OCI-LY1 (cell line): ENCODE results near the gene HAUS1.

ENCODE experiments used
- H2AFZ ChIP-seq: fragments of 200-600 bp; sonication (generic), shearing (Covaris generic); 2 replicates; pipeline ENCODE4 v1.6.0; 2014; ENCODE audit warnings: antibody characterized with exemption, mild to moderate bottlenecking, low read length
- H3F3A ChIP-seq: fragments of 200-600 bp; sonication (generic), shearing (Covaris generic); 2 replicates; pipeline ENCODE4 v1.6.0; 2014; ENCODE audit warnings: mild to moderate bottlenecking, antibody characterized with exemption, low read length, moderate library complexity; ENCODE audit not compliant: insufficient read depth
- H3K27ac ChIP-seq: fragments of 200-600 bp; sonication (generic); 2 replicates; pipeline ENCODE4 v1.5.1; 2014; ENCODE audit warnings: low read length, mixed run types, mild to moderate bottlenecking, low read depth; ENCODE audit not compliant: poor library complexity, severe bottlenecking
- H3K27me3 ChIP-seq: fragments of 200-600 bp; sonication (generic); 2 replicates; pipeline ENCODE4 v1.6.0; 2014; ENCODE audit warnings: antibody characterized with exemption, mild to moderate bottlenecking, low read length, moderate library complexity; ENCODE audit not compliant: insufficient read depth
- H3K36me3 ChIP-seq: fragments of 200-600 bp; sonication (generic); 2 replicates; pipeline ENCODE4 v1.6.1; 2014; ENCODE audit warnings: mild to moderate bottlenecking, antibody characterized with exemption, low read length, moderate library complexity, mixed read lengths; ENCODE audit not compliant: insufficient read depth
- H3K4me1 ChIP-seq: fragments of 200-600 bp; sonication (generic); 2 replicates; pipeline ENCODE4 v1.5.1; 2014; ENCODE audit warnings: mild to moderate bottlenecking, low read length, moderate library complexity; ENCODE audit not compliant: insufficient read depth, severe bottlenecking
- H3K4me2 ChIP-seq: fragments of 200-600 bp; sonication (generic), shearing (Covaris generic); 2 replicates; pipeline ENCODE4 v1.6.1; 2014; ENCODE audit warnings: low read length
- H3K4me3 ChIP-seq: fragments of 200-600 bp; sonication (generic); 2 replicates; pipeline ENCODE4 v1.5.1; 2014; ENCODE audit warnings: low read length, low read depth, mild to moderate bottlenecking, mixed read lengths; ENCODE audit not compliant: poor library complexity, severe bottlenecking
- H3K79me2 ChIP-seq: fragments of 200-600 bp; shearing (Covaris generic); 2 replicates; pipeline ENCODE4 v1.6.1; 2016; ENCODE audit warnings: mixed run types, low read length, mixed read lengths; ENCODE audit not compliant: insufficient read depth
- H3K9ac ChIP-seq: fragments of 200-600 bp; sonication (generic), shearing (Covaris generic); 2 replicates; pipeline ENCODE4 v1.6.1; 2014; ENCODE audit warnings: mild to moderate bottlenecking, low read length, mixed read lengths
- H3K9me2 ChIP-seq: fragments of 200-600 bp; sonication (generic), shearing (Covaris generic); 2 replicates; pipeline ENCODE4 v1.6.1; 2014; ENCODE audit warnings: low read depth, mild to moderate bottlenecking, low read length, mixed read lengths
- H3K9me3 ChIP-seq: fragments of 200-600 bp; shearing (Covaris generic); 2 replicates; pipeline ENCODE4 v1.6.1; 2014; ENCODE audit warnings: low read length, mixed read lengths
- H4K20me1 ChIP-seq: fragments of 200-600 bp; sonication (generic), shearing (Covaris generic); 2 replicates; pipeline ENCODE4 v1.6.0; 2016; ENCODE audit warnings: mild to moderate bottlenecking, low read length; ENCODE audit not compliant: insufficient read depth
- CTCF ChIP-seq: fragments of 200-600 bp; sonication (generic), shearing (Covaris generic); IDR thresholded peaks from 2 replicates; pipeline ENCODE4 v1.5.1; 2017; ENCODE audit warnings: mild to moderate bottlenecking, antibody characterized with exemption, low read length, moderate library complexity, mixed read lengths
- EZH2 ChIP-seq: fragments of 200-600 bp; sonication (generic), shearing (Covaris generic); IDR thresholded peaks from 2 replicates; pipeline ENCODE4 v1.8.0; 2017; ENCODE audit warnings: borderline replicate concordance, mixed run types, mild to moderate bottlenecking, antibody characterized with exemption, low read length, moderate library complexity, mixed read lengths

The HAUS1 gene

GRCh38 chr18:46060359-46060841 is 43.8 kb upstream of the HAUS1 start:
- no peaks in the 10 kb centered on the region for H3K27me3 ChIP-seq
- H3F3A ChIP-seq, result no peaks in the 10 kb centered on the region
- no peaks in the 10 kb centered on the region for H3K9me3 ChIP-seq
- no peaks in the 10 kb centered on the region for H3K9me2 ChIP-seq
- no peaks in the 10 kb centered on the region for H3K79me2 ChIP-seq
- H3K4me2 ChIP-seq, result no peak overlapping the region
- H3K4me1 ChIP-seq, result no peaks in the 10 kb centered on the region
- H4K20me1 ChIP-seq, result no peaks in the 10 kb centered on the region
- no peak overlapping the region for H3K27ac ChIP-seq
- no peak overlapping the region for H2AFZ ChIP-seq
- no peaks in the 10 kb centered on the region for H3K36me3 ChIP-seq
- H3K9ac ChIP-seq, result no peak overlapping the region
- no peak overlapping the region for H3K4me3 ChIP-seq
- TF ChIP-seq CTCF (no peak), EZH2 (no peak)

DNA sequence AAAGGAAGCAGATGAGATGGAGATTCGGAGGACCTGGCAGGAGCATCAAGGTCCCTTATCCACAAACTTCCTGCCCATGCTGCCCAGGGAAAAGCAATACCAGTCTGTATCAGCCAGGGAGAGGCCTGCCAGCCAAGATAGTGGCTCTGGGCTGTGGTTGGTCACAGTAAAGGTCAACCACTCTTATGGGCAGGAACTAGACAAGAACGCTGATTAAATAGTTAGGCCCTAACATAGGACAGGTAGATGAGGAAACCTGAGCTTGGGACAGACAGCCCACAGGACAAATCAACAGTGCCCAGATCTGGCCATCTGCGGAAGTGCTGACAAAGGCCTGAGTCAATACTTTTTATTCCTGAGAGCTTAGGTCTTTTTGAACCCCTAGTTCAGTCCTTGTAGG is 42.8 kb upstream of the HAUS1 start:
- no peaks in the 10 kb centered on the region for H3K36me3 ChIP-seq

DNA sequence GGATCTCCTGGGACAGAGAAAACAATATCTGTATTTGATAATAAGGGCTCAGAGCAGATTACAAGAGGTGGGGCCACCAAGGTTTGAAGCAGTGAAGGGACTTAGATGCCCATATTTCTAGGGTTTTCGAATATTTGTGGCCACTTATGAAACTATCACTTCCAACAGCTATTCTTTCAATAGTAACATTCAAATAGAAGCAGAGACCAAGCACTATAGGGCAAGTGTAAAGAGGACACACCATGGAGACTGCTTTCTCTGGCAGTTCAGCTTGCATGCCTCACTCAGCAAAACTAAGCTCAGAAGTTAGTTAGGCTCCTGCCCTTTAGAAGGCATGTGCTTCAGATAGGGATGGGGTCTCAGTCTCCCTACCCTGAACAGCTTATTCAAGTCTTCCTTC is 42.4 kb upstream of the HAUS1 start:
- Histone ChIP-seq H3K4me1 (no peaks in the 10 kb centered on the region), H3K9me2 (no peaks in the 10 kb centered on the region), H3K9ac (no peak overlapping the region), H3K4me2 (no peak overlapping the region), H2AFZ (no peak overlapping the region), H3K9me3 (no peaks in the 10 kb centered on the region), H3F3A (no peaks in the 10 kb centered on the region), H3K4me3 (no peak overlapping the region), H4K20me1 (no peaks in the 10 kb centered on the region), H3K27me3 (no peaks in the 10 kb centered on the region), H3K27ac (no peak overlapping the region), H3K36me3 (no peaks in the 10 kb centered on the region), H3K79me2 (no peaks in the 10 kb centered on the region)
- TF ChIP-seq EZH2 (no peak), CTCF (no peak)

More for the DNA sequence above, 42.8 kb upstream of the HAUS1 start:
- no peaks in the 10 kb centered on the region for H3K9me3 ChIP-seq
- H3K27ac ChIP-seq, result no peak overlapping the region
- no peak overlapping the region for H2AFZ ChIP-seq
- no peaks in the 10 kb centered on the region for H3K4me1 ChIP-seq
- H3F3A ChIP-seq, result no peaks in the 10 kb centered on the region
- TF ChIP-seq EZH2, result no peak
- no peak for TF ChIP-seq CTCF
- H3K4me3 ChIP-seq, result no peak overlapping the region
- no peaks in the 10 kb centered on the region for H3K79me2 ChIP-seq
- no peaks in the 10 kb centered on the region for H3K9me2 ChIP-seq
- H3K9ac ChIP-seq, result no peak overlapping the region
- H3K4me2 ChIP-seq, result no peak overlapping the region
- H3K27me3 ChIP-seq, result no peaks in the 10 kb centered on the region
- no peaks in the 10 kb centered on the region for H4K20me1 ChIP-seq
